Adrenal gland (tissue), 5 donors: ENCODE data around the gene KCNH3.

Source experiments
- POLR2A ChIP-seq, 2 donors: fragments of 450-650 bp; IDR thresholded peaks; one replicate each; pipeline ENCODE4 v1.6.1; 2017; ENCODE audit warnings: antibody characterized with exemption in 2 of 2, mild to moderate bottlenecking in 2 of 2, moderate library complexity in 1 of 2
- TF ChIP-seq, protein P1 (sequence below), 6 experiments: fragments of 450-650 bp in 4 of 6; fragments of 200-600 bp in 2 of 6; sonication (generic) in 1 of 6; IDR thresholded peaks; 1 replicate in 5 of 6; 2 replicates in 1 of 6; pipeline versions ENCODE4 v1.5.1 to v1.8.0; 2016 to 2021; ENCODE audit warnings: antibody characterized with exemption in 6 of 6, mild to moderate bottlenecking in 2 of 6, moderate library complexity in 1 of 6
- donor health status: DM: no; HTN: no; CAD: no.

DNA sequence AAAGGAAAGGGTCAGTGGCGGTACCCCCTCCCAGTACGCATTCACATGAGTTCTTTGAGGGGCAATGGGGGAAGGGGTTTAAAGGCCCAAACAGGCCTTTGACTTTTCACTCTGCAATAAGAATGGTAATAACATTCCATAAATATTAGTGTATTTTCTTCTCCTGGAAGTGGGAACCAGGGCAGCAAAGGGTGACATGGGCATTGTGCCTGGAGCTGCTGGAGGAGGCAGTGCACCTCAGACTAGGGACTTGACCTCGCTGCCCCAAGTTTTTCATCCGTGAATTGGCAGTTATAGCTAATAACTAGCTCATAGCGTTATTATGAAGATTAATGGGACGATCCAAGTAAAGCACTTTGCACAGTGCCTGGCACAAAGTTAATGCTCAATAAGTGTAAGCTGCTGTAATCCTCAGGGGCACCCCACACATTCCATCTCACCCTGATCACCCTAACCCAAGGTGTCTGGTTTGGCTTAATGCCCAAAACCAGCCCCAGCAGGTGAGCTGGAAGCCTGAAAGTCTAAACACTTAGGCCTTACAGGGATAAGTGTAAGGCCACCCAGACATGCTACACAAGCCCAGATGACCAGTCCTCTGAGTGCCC, 2.8 kb upstream of the KCNH3 start:
- TF ChIP-seq, protein P1, sequence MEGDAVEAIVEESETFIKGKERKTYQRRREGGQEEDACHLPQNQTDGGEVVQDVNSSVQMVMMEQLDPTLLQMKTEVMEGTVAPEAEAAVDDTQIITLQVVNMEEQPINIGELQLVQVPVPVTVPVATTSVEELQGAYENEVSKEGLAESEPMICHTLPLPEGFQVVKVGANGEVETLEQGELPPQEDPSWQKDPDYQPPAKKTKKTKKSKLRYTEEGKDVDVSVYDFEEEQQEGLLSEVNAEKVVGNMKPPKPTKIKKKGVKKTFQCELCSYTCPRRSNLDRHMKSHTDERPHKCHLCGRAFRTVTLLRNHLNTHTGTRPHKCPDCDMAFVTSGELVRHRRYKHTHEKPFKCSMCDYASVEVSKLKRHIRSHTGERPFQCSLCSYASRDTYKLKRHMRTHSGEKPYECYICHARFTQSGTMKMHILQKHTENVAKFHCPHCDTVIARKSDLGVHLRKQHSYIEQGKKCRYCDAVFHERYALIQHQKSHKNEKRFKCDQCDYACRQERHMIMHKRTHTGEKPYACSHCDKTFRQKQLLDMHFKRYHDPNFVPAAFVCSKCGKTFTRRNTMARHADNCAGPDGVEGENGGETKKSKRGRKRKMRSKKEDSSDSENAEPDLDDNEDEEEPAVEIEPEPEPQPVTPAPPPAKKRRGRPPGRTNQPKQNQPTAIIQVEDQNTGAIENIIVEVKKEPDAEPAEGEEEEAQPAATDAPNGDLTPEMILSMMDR (IDR thresholded peaks at IDR 0.05), result no peak
- TF ChIP-seq POLR2A (IDR thresholded peaks at IDR 0.05), result no peak
